HG03280 (cell line): ENCODE measurements around the gene PITPNM1.

Experiments
- ATAC-seq: cut with Tn5 transposase; IDR thresholded peaks from one replicate; pipeline ENCODE4 v1.9.1; 2021; ENCODE audit warnings: mild to moderate bottlenecking, moderate library complexity; ENCODE audit not compliant: unreplicated experiment

PITPNM1 gene

DNA sequence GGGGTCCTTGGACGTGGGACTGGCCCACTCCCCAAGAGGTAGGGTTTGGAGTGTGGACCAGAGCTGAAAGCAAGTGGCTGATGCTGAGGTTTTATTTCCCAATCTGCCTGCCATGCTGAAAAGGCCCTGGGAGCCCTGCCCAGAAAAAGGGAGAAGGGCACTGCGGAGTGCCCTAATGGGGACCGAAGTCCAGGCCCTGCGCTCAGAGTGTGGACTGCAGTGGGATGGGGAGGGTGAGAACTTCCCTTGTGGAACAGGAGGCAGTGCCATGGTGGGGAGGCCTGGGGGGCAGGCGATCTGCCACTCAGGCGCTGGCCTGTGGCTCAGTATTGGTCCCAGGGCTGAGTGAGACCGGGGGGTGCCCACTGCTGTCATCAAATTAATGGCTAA, 56.9 kb downstream of the PITPNM1 start:
- no peak for ATAC-seq

DNA sequence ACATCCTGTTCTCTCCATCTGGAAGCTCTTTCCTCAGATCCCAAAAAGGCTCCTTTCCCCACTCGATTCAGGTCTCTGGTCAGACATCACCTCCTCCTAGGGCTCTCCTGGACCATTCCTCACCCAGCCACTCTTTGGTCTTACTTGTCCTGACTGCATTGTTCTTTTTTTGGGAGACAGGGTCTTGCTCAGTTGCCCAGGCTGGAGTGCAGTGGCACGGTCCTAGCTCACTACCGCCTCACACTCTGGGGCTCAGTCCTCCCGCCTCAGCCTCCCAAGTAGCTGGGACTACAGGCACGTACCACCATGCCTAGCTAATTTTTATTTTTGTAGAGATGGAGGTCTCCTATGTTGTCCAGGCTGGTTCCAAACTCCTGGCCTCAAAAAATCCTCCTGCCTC, 59.6 kb downstream of the PITPNM1 start:
- no peak for ATAC-seq

- no peak for ATAC-seq
Measured at GRCh38 chr11:67442504-67443404, 62.4 kb downstream of the PITPNM1 start.
